NCI-H1092 (cell line): Measurements from ENCODE around the gene INPP5A.

Experiments
- DNase-seq: peaks from one replicate; lab custom pipeline; 2025; lab: John Stamatoyannopoulos, UW

Gene INPP5A

GRCh38 chr10:132536877-132537683 lies 507 bp upstream of the INPP5A start:
- peak; percentile 96 for DNase-seq

DNA sequence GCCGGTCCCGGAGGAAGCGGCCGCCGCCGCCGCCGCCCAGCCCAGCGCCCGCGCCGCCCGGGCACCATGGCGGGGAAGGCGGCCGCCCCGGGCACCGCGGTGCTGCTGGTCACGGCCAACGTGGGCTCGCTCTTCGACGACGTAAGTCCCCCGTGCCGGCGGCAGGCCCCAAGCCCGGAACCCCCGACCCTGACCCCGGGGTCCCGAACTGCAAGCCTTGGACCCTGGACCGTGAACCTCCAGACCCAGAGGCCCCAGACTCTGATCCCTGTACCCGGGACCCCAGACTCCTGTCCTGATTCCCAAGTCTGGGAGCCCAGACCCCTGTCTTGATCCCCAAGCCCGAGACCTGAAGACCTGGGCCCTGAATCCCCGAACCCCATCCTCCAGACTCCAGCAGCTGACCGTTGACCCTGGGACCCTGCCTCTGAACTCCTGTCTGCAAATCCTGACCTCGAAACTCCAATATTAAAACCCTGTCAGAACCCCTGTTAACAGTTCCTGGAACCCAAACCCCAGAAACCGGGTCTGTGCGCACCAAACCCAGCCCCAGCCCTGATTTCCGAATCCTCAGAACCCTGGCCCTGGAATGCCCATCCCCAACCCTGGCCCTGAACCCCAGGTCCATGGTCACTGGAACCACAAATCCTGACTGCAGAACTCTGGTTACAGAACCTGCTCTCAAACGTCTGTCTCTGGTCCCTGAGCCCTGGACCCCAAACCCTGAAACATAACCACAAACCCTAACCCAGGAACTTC lies 623 bp downstream of the INPP5A start:
- no peak for DNase-seq

GRCh38 chr10:132538790-132539421 lies 1.3 kb downstream of the INPP5A start:
- DNase-seq: no peak

- DNase-seq: no peak
Observed at GRCh38 chr10:132539431-132539839, 1.8 kb downstream of the INPP5A start.

- no peak for DNase-seq
Observed at GRCh38 chr10:132539894-132540293, 2.3 kb downstream of the INPP5A start.

DNA sequence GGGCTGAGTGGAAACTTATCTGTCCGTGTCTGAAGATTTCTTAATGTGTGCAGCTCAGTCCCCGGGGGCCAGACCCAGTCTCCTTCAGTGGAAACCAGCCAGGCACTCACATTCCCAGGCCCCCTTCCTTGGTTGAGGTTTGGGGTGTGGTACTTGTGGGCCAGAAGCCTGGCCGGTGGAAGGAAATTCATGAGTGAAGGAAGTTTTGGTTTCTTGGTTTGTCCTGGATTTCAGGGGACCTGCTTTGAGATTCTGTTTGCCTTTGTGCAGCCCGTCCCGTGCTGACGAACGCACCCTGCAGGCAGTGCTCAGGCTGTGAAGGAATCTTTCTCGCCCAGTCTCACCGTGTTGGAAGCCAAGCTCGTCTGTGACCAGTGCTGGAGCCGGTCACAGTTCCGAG lies 2.9 kb downstream of the INPP5A start:
- DNase-seq: no peak

GRCh38 chr10:132541129-132541528 lies 3.5 kb downstream of the INPP5A start:
- no peak for DNase-seq

DNA sequence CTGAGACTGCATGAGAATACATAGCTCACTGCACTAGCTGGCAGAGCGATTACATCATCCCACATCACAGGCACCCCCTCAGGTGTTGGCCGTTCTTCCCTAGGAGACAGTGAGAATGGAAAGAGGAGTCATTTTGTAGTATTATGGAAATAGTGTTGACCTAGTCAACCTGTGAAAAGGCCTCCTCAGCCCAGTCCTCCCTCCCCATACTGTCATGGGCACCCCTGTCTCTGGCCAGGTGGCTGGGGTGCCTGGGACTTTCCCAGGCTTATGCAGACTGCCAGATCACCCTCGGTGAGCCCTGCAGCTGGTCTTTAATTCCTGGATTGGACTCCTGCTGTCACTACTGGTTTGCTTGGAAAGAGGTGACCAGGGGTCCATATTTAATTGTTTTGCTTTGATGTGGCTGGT lies 4.0 kb downstream of the INPP5A start:
- DNase-seq: no peak

GRCh38 chr10:132542086-132542775 lies 4.6 kb downstream of the INPP5A start:
- no peak for DNase-seq

GRCh38 chr10:132542819-132543218 lies 5.2 kb downstream of the INPP5A start:
- DNase-seq: no peak

- DNase-seq: no peak
Observed at GRCh38 chr10:132543916-132544743, 6.5 kb downstream of the INPP5A start.

GRCh38 chr10:132544744-132545658 lies 7.4 kb downstream of the INPP5A start:
- DNase-seq: no peak

GRCh38 chr10:132545659-132546367 lies 8.2 kb downstream of the INPP5A start:
- DNase-seq: no peak

GRCh38 chr10:132546567-132547420 lies 9.2 kb downstream of the INPP5A start:
- peak; percentile 31 for DNase-seq

DNA sequence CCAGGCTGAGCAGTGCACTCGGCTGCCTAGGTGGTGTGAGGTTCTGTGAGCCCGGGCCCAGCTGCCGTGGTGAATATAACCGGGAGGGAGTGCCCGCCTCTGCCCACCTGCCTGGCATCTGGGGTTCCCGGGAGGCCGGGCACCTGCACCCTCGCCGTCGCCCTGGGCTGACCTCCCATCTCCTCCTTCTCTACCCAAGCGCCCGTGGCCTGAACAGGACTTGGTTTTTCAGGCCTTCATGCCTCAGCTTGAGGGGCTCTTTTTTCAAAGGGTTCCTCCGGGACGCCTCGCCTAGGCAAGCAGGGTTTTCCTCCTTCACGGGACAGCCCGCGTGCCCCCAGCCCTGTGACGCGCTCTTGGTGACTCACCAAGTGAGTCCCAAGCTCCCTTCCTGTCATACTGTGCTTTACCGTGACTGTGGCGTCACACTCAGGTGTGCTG lies 9.9 kb downstream of the INPP5A start:
- DNase-seq: no peak

- DNase-seq: no peak
Observed at GRCh38 chr10:132548106-132548823, 10.7 kb downstream of the INPP5A start.

DNA sequence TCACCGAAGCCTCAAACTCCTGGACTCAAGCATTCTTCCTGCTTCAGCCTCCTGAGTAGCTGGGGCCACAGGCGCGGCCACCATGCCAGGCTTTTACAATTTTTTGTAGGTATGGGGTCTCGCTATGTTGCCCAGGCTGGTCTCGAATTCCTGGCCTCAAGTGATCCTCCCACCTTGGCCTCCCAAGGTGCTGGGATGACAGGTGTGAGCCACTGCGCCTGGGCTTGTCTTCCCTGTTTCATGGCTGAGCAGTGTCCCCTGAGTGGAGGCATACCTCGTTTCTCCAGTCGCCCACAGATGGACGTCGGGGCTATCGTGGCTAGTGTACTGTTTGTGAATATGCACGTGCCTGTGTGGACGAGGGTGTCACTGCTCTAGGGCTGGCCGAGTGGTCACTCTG lies 11.3 kb downstream of the INPP5A start:
- DNase-seq: no peak

DNA sequence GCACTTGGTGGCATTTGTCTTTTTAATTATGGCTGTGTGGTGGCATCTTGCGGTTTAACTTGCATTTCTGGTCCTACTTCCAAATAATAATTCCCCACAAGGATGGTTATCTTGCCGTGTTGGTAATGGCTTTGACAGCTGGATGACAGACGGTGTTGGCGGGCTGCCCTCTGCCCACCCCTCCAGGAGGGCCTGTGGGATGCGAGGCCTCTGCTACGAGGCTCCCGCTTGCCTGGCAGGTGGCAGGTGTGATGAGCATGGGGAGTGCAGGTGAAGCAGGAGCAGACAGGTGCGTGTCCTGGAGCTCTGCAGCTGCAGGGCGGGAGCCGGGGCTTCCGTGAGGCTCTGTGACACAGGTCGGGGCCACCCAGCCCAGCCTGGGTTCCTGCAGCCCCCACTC lies 11.8 kb downstream of the INPP5A start:
- no peak for DNase-seq
